HFFc6 (cell line): ENCODE results near the gene ATP6V0A4. TPM values are rescaled to one million over a fixed set of nuclear protein-coding genes. Genes with fewer than 3 reads are reported as not detected.

Experiments used
- DNase-seq: peaks from one replicate; pipeline ENCODE4 v3.0.0-alpha.2; 2018
- H3K27ac Mint-ChIP-seq: 2 replicates; pipeline ENCODE4 v1.8.0; 2020; ENCODE audit warnings: mild to moderate bottlenecking, mixed read lengths
- H3K27me3 Mint-ChIP-seq: 2 replicates; pipeline ENCODE4 v1.8.0; 2021; ENCODE audit warnings: mild to moderate bottlenecking, moderate library complexity, mixed read lengths; ENCODE audit not compliant: insufficient read depth
- H3K36me3 Mint-ChIP-seq: 2 replicates; pipeline ENCODE4 v1.8.0; 2021; ENCODE audit warnings: low read depth, mixed read lengths
- H3K4me1 Mint-ChIP-seq: 2 replicates; pipeline ENCODE4 v1.8.0; 2020; ENCODE audit warnings: low read depth, mixed read lengths
- H3K4me3 Mint-ChIP-seq: 2 replicates; pipeline ENCODE4 v1.8.0; 2020; ENCODE audit warnings: mild to moderate bottlenecking, moderate library complexity, mixed read lengths
- H3K9me3 Mint-ChIP-seq: 2 replicates; pipeline ENCODE4 v1.8.0; 2020; ENCODE audit warnings: mild to moderate bottlenecking, mixed read lengths
- CTCF ChIP-seq: fragments of 200-600 bp; sonication (generic); IDR thresholded peaks from 2 replicates; pipeline ENCODE4 v1.5.0; 2021; ENCODE audit warnings: antibody characterized with exemption, mild to moderate bottlenecking
- total RNA-seq, 6 experiments: library from RNA; stranded (reverse); fragmentation: NEBNext Ultra II Directional; extraction: Animal tissue kit (Norgen Biotek cat#: 25700); gene quantifications; 2 replicates in 1 of 6; 3 replicates in 5 of 6; pipeline ENCODE4 v1.2.3, GENCODE V29; 2021

Gene ATP6V0A4
- total RNA-seq, 6 experiments from 2014 or later = 0.35 to 1.1 (median 0.60) TPM

- no peak for TF ChIP-seq CTCF
- Mint-ChIP-seq H3K36me3 (no peaks in the 10 kb centered on the region), H3K27me3 (peaks cover 33% of the 10 kb centered on the region), H3K4me1 (no peaks in the 10 kb centered on the region), H3K9me3 (no peaks in the 10 kb centered on the region), H3K27ac (no peak overlapping the region), H3K4me3 (no peak overlapping the region)
- DNase-seq = no peak
Measured at GRCh38 chr7:138796038-138796615, 1.9 kb downstream of the ATP6V0A4 start.

- Mint-ChIP-seq H3K9me3 (peaks cover 5% of the 10 kb centered on the region; the same call in 1 of the 2 replicates), H3K36me3 (0 out of 2 replicates have a peak, but pooled peaks cover 9% of the 10 kb centered on the region), H3K4me1 (peaks cover 24% of the 10 kb centered on the region), H3K27me3 (peaks cover 2% of the 10 kb centered on the region; the same call in 1 of the 2 replicates), H3K27ac (peak overlapping the region; percentile 86), H3K4me3 (peak overlapping the region; percentile 81)
- peak; percentile 52 for DNase-seq
- peak; percentile 36; the same call in 1 of the 2 replicates for TF ChIP-seq CTCF
Measured at GRCh38 chr7:138785587-138786437, 12.2 kb downstream of the ATP6V0A4 start.

GRCh38 chr7:138784692-138785091, 13.3 kb downstream of the ATP6V0A4 start:
- Mint-ChIP-seq H3K27ac (peak overlapping the region; percentile 49), H3K4me1 (peaks cover 24% of the 10 kb centered on the region), H3K36me3 (0 out of 2 replicates have a peak, but pooled peaks cover 9% of the 10 kb centered on the region), H3K9me3 (peaks cover 5% of the 10 kb centered on the region; the same call in 1 of the 2 replicates), H3K27me3 (peaks cover 2% of the 10 kb centered on the region; the same call in 1 of the 2 replicates), H3K4me3 (0 out of 2 replicates have a peak overlapping the region, but pooled peaks have one; percentile 29)
- peak; percentile 12 for DNase-seq
- no peak for TF ChIP-seq CTCF

GRCh38 chr7:138781004-138781403, 17.0 kb downstream of the ATP6V0A4 start:
- H3K36me3 Mint-ChIP-seq = 0 out of 2 replicates have a peak, but pooled peaks cover 4% of the 10 kb centered on the region
- no peaks in the 10 kb centered on the region for H3K9me3 Mint-ChIP-seq
- DNase-seq = no peak
- peaks cover 4% of the 10 kb centered on the region for H3K27me3 Mint-ChIP-seq
- no peak overlapping the region for H3K4me3 Mint-ChIP-seq
- no peak overlapping the region for H3K27ac Mint-ChIP-seq
- TF ChIP-seq CTCF = no peak
- H3K4me1 Mint-ChIP-seq = peaks cover 17% of the 10 kb centered on the region

- H3K4me1 Mint-ChIP-seq = no peaks in the 10 kb centered on the region
- peaks cover 7% of the 10 kb centered on the region for H3K27me3 Mint-ChIP-seq
- no peak for TF ChIP-seq CTCF
- H3K27ac Mint-ChIP-seq = no peak overlapping the region
- no peaks in the 10 kb centered on the region for H3K9me3 Mint-ChIP-seq
- 0 out of 2 replicates have a peak, but pooled peaks cover 3% of the 10 kb centered on the region for H3K36me3 Mint-ChIP-seq
- no peak for DNase-seq
- H3K4me3 Mint-ChIP-seq = no peak overlapping the region; the same call in 1 of the 2 replicates
Measured at GRCh38 chr7:138776166-138776833, 21.7 kb downstream of the ATP6V0A4 start.
